Effector CD4-positive, alpha-beta T cell (primary cell): ENCODE measurements around the gene ATP13A3.

ENCODE experiments used
- DNase-seq: peaks from one replicate; pipeline ENCODE4 v3.0.0-alpha.2; 2020

Gene ATP13A3

DNA sequence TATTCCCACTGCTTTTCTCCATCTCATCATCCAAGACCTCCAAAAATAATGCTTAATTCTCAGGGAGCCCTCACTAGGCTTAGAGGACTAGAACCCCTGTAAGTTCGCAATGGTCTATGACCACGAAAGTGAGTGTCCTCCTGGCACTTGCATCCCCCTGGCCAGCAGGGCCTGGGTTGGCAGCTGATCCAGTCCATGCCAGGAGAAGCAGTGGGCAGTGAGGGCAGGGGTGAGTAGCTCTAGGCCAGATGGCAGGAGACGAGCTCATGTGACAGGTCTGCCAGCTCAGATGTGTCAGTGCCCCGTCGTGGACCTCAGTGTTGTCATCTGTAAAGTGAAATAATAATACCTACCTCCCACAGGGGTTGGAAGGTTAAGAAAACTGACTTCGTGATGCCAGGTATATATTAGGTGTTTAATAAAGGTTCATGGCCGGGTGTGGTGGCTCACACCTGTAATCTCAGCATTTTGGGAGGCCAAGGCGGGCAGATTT is 98.8 kb downstream of the ATP13A3 start:
- no peak for DNase-seq

DNA sequence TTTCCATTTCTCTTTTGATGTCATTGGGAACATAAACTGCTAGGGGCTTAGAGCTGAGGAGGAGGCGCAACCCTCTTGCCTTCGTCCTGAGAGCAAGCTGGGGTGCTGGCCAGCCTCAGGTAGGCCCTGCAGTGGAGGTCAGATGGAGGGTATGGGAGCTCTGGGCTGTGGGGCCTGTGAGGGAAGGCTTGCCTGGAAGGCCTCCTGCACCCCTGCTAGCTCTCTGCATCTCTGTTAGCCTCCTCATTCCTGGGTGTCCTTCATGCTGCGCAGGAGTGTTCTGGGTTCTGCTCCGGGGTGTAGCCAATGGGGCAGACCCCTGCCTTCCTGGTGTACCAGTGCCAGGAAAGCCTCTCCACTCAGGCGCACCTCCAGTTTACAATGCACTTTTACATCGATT is 99.5 kb downstream of the ATP13A3 start:
- no peak for DNase-seq

DNA sequence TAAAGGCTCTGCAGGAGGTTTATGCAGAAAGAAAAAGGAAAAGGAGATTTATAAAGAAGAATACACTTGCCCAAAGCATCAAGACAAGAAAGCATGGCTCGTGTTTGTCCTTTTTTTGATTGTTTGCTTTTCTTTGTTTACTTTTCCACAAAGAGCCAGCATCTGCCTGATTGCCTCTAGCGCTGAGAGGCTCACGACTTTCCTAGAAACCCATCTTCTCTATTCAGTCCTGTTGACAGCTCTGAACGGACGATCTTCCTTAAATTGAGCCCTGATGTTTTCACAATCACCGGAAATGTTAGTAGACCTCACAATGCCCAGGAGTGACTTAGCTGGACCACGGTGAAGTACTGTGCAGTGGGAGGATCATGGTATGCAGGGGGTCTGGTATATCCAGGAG is 100.2 kb downstream of the ATP13A3 start:
- DNase-seq = no peak

DNA sequence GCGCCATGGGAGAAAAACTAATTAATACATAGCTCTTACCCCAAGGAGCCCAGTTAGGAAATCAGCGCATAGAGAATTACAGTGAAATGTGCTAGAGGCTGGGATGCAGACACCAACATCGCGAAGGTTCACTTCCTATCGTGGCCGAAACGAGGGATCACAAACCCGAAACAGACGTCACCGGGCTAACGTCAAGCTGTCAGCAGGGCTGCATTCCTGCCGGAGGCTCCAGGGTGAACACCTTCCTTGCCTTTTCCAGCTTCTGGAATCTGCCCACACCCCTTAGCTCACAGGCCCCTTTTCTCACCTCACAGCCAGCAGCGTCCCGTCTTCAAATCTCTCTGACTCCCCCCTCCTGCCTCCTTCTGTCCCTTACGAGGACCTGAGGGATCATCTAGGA is 100.7 kb downstream of the ATP13A3 start:
- no peak for DNase-seq

DNA sequence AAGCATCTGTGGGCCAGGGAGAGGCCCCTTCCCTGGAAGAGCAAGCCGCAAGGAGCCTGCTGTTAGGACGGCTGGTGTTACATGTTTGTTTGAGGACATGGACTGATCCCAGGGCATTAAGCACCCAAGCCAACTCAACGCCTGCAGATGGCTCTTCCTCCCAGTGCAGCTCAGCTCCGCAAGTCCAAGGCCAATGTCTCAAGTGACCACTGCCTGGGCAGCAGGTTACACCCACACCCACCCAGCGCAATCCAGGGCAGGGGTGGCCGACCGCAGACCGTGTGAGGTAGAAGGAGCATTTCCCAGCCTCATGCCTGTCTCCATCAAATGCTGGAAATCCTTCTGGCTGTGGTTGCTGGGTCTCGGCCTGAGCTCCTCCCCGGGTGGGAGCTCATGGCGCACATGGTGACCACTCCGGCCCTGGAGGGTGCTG is 102.2 kb downstream of the ATP13A3 start:
- no peak for DNase-seq

DNA sequence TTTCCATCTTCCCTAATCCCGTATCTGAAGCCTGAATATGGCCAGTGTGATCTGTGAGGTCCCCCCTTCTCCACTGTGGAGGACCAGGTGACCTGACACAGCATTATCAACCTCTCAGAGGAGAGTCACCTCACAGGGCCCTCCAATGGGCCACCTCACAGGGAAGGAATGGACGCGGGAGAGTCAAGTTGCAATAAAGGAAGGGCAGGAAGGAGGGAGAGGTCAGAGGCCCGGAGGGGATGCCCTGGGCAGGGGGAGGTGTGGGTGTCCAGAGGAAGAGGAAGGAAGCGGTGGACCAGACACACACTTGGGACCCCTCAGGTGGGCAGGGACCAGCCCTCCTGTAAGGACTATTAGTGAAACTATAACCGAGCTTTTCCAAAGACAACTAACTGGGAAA is 102.6 kb downstream of the ATP13A3 start:
- DNase-seq = no peak

DNA sequence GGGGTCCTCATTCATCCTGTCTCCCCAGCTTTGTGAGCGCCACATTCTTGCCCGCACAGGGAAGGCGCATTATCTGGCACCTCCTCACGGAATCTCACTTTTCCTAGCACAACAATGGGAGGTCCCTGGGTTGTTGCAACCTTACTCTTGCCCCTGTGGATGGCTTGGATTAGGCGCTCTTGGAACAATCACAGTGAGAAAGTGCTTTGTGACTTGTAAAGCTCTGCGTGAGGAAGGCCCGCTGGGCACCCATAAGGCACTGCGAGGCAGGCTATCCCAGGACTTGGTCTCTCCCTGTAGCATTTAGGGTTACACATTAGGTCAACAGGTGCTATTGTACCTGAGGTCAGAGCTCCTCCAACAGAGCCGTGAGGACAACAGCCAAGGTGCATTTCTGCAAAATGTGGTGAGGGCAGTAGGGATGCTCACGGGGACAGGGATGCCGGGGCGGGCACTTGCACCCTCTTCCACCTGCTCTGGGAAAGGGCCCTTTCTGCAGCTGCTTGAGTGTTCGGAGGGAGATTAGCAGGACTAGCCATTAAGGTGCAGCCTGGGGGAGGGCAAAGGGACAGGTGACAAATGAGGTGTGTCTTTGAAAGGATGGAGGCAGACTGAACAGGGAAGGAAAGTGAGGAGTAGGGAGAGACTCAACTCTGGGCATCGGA is 103.4 kb downstream of the ATP13A3 start:
- no peak for DNase-seq

DNA sequence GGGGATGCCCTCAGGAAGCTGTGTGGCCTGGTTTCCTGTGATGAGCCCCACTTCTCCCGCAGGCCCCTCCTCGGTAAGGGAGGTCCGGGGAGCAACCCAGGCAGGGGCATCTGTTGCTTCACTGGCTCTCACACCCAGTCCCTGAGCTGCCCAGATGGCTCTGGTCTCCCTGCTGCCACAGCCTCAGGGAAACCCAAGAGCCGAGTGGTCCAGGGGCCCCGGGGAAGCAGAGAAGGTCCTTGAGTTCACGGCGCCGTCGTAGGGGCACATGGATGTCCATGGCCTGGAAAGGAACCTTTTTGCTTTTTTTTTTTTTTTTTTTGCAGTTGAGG is 103.9 kb downstream of the ATP13A3 start:
- DNase-seq = no peak

DNA sequence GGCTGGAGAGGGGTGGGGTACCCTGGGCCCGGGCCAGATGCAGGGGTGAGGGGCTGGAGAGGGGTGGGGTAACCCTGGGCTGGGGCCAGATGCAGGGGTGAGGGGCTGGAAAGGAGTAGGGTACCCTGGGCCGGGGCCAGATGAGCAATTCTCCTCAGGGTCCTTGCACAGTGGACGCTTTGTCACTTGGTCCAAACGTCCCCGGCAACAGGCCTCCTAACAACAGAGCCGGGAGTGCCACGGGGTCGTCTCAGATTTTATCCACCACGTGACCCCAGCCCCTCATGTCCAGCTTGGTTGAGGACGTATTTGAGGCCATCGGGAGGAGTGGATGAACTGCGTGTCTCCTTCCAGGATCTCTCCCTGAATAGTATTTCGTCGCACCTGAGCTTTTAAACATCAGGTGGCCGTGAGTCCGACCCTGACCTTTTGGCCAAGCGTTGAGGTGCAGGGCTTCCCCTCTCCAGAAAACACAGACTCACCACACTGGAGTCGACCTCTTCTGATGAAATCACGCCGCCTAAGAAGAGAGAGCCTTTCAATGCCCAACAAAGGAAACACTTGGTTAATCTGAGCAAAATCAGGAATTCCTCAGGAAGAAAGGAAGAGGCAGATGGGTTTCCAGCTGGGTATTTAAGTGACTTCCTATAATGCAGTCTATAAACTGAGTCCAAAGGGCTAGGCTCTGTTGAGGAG is 104.5 kb downstream of the ATP13A3 start:
- no peak for DNase-seq

DNA sequence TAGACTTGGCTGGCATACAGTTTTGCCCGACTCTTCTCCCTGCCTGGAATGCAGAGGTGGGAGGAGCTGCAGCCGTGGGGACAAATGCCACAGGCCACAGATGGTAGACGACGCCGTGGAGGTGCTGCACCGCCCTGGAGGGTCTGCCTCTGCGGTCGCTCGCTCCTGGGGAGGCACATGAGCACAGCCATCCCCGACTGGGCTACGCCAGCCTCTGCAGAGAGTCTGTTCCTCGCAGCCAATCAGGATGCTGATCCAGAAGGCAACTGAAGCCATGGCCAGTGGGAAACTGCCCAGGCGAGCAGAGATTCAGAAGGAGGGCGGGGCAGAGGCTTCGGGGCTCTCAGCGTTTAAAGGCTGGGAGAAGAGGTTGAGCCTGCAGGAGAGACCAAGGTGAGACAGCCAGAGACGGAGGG is 105.3 kb downstream of the ATP13A3 start:
- DNase-seq = no peak

DNA sequence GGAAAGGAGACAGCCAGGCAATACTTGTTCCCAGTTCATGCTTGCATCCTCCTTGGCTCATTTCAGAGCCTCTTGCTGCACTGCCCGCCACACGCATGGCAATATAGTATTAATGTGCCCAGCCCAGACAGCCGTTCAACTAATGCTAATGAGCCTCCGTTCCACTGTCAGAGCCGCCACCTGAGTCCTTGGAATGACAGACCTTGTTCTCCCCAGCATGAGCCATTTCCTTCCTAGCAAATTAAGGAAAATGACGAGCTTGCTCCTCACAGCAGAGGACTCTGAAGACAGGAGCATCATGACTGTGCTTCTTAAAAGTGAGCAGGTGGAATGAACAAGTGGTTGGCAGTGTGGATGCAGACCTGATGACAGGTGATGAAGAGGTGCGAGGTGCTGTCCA is 106.5 kb downstream of the ATP13A3 start:
- no peak for DNase-seq

DNA sequence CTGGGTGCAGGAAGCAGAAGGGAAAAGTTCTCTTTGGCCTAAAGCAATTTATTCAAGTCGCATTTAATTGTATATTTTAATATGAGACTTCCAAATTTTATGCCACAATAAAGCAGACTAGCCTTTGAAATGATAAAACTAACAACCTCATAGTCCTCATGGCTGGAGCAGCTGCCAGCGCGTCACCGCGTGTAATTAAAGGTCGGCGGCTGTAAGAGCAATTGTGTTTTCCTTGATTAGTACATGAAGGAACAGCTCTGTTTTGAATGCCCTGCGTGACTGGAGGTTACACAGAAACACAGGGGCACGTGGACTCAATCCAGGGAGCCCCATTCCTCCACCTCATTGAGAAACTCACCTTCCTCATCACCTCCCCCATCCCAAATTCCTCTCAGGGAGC is 107.2 kb downstream of the ATP13A3 start:
- no peak for DNase-seq

DNA sequence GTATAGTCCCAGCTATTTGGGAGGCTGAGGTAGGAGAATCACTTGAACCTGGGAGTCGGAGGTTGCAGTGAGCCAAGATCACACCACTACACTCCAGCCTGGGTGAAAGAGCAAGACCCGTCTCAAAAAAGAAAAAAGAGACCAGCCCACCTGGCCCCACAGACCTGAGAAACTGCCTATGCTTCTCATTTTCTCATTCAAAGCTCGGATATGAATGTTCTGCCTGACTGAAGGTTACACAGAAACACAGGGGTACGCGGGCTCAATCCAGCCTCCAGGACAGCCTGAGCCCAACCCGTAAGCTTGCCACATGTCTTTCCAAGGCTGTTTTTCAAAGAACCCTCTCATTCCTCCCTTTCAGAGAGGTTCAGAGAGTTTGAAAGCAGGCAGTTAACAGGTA is 107.6 kb downstream of the ATP13A3 start:
- DNase-seq = no peak

DNA sequence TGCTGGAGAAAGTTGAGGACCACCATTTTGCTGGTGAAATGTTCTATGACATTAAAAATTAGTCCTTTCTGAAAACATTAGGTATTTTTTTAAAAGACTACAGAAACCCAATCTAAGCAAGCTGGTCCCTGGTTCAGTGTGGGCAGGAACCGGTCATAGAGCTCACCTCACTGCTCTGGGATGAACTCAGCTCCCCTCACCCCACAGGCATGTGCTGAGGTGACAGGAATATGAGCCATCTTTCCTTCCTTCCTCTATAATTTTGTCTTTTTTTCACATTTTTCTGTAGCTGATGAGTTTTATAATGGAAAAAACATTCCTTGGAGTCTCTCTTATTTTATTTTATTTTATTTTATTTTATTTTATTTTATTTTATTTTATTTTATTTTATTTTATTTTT is 109.1 kb downstream of the ATP13A3 start:
- no peak for DNase-seq

DNA sequence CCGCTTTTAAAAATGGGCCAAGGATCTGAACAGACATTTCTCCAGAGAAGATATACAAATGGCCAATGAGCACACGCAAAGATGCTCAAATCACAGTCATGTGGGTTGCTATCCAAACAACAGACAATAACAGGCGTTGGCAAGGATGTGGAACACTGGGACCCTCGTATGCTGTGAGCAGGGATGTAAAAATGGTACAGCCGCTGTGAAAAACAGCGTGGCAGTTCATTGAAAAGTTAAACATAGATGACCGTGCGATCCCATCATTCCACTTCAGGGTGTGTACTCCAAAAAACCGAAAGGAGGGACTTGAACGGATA is 110.6 kb downstream of the ATP13A3 start:
- DNase-seq = no peak

DNA sequence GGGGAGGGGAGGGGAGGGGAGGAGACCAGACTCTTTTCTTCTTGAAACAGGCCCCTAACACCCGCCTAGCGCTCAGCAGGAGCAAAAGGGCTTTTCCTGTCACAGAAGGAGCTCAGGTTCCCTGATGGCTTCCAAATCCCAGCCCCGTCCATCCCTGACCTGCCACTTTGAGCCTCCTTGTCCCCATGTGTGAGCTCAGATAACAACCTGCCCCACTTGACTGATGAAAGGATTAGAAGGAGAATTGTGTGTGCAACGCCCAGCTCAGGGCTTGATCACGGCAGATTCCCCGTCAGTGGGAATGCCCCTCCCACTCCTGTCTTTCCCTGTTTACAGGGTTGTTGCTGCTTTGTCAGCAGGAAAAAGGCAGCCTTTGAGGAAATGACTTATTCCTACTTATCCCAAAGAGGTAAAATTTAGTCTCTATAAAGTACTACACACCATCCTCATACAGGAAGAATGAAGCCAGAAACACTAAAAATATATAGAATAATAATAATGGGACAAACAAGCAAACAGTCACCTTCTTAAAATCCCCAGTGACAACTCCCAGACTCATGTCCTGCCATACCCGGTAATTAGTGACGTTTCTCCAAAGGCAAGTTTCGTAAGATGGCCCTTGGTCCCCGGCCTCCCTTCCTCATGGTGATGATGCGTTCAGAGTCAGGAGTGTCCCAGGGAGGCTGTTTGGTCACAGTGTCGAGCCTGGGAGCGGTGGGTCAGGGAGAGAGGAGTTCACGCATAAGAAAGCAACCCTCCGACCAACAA is 111.1 kb downstream of the ATP13A3 start:
- DNase-seq = no peak

DNA sequence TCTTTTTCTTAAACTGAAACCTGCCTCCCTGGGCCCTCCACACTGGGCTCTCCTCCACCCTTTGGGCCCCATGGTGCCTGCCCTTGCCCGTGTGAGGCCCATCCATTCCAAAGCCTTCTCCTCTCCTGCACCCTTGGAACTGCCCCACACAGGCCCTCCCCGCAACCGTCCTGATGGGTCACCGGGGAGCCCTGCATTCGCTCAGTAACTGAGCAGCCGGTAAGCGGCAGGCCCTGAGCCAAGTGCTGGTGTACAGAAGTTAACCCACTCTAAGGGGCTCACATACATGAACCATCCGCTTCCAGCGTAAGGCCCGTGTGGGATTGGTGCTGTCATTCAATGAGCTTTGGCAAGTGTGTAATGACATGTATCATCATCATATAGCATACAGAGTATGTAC is 111.9 kb downstream of the ATP13A3 start:
- DNase-seq = no peak

DNA sequence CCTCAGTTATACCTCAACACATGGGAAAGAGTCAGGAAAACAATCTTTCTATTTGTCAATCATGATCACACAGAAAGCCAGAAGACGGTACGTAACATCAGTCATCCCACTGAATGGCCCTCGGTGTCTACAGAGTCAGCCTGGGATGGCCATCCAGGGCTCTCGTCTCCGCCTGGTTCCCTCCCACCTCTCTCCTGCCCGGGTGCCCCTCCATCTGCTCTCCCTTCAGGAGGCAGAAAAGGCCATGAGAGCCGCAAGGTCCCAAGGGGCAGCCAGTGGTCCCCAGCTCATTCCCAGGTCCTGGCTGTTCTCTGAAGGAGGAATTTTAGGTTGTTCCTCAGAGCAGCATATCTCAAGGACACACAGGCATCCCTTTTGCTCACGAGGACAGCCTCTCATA is 112.9 kb downstream of the ATP13A3 start:
- no peak for DNase-seq

DNA sequence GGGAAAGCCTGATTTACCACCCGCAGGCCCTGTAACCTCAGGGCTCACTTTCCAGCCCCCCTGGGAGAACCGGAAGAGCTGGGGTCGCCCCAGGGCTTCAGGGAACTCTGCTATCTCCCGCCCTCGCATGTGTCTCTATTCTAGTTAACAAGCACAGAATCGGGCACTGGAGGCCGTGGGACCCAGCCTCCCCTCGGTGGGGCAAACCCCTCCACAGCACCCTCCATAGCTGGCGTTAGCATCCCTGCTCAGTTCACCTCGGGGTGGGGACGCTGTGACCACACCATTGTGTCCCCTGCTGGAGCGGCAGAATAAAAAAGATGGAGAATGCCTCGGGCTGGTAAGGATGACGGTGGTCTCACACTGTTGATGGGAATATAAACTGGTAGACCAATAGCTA is 113.8 kb downstream of the ATP13A3 start:
- no peak for DNase-seq

DNA sequence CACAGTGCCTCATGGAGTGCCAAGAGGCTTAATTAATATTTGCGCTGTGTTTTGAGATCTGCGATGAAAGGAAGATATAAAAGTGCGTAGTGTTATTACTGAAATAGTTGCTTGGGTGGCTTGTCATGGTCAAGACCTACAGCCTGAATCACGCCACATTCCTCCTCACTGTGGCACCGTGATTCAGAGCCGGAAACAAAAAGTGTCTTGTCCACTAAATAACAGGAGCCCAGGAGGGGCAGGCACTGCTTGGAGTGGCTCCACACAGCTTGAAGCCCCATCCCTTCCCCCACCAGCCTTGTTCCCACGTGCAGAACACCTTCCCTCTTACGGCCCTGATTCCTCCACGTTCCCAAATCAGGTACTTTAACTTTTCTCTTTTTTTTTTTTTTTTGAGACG is 116.0 kb downstream of the ATP13A3 start:
- DNase-seq = no peak

DNA sequence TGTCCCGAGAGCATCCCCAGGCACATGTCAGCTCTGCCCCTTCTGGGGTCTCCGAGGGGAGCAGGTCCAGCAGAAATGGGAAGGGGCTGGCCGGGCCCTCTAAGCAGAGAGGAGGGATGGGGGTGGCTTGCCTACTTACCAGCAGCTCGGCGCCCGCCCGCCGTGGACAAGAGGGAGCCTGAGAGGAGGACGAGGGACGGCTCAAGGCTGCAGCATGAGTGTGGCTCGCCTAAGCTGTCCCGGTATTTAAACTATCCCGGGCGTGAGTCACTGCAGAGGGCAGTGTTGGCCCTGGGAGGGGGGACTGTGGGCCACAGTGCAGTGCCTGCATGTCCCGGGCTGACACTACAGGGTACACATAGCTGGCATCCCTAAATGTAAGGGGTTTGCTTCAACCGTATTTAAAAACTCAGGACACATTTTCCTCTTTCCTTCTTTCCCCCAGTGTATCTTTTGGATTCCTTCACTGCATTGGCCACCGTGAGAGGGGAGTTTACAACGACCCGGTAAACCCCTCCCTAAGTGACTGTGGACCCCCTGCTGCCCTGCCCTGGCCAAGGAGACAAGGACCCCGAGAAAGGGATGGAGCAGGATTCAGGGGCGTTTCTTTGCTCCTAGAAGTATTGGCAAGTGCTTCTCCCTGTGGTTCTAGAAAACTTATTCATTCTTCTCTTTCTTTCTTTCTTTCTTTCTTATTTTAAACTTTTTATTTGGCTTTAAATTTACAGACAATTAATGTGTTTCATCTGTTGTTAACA is 117.1 kb downstream of the ATP13A3 start, which contains the start of gene LRRC15:
TSS of gene LRRC15 (minus strand) at position 222 of the 758 bp plus-strand sequence. CDS start 8,700 bp downstream, outside the sequence.
- no peak for DNase-seq

DNA sequence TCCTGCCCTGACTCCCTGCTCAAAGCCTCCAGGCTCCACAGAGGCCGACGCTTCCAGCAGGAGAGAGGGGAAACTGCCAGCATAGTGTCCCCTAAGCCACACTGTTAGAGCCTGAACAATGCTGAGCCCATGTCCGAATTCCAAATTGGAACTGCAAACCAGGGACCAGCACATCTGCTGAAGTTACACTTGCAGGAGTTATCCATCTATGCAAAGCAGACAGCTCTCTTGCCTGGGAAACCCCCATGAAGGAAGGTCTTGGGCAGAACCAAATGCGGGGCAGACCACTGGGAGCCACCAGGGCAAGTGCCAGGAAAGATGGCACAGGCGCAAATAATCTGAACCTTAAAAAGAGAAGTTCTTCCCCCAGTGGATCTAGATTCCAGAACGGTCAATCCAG is 117.9 kb downstream of the ATP13A3 start:
- DNase-seq = no peak
